ENCODE data around the gene TRPC4AP.

The TRPC4AP gene

DNA sequence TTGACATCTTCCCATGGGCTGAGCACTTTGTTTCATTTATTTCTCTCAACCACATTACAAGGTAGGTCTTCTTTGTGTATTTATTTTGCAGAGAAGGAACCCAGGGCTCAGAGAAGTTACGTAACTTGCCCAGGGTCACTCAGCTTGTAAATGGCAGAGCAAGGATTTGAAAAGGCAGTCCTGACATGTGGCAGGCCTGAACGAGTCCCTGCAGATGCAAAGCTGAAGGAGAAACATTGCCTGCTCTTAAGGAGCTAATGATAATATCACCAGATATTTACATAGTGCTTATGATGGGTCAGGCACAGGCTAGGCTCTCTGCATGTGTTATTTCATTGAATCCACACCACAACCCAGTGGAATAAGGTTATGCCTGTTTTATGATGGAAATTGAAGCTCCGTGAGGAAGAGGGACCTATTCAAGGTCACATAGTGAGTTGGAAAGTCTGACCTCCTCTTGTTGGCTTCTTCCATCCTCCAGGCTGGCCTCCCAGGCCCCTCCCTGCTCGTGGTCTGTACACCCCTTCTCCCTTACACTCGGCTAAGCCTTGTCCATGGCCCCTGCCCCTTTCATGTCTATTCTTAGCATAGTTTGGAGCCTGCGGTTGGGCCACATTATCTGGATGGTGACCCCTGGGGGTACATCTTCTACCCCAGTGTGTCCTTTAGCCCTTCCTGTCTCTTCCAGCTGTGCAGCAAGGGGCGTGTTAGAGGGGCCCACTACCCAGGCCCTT, 124.4 kb downstream of the TRPC4AP start:
- no peak for DNase-seq (ENCODE audit: low spot score)

- DNase-seq (ENCODE audit: low spot score), result no peak
Measured at GRCh38 chr20:34967421-34967820, 125.2 kb downstream of the TRPC4AP start.

GRCh38 chr20:34965051-34965450, 127.6 kb downstream of the TRPC4AP start:
- no peak for DNase-seq (ENCODE audit: low spot score)

DNA sequence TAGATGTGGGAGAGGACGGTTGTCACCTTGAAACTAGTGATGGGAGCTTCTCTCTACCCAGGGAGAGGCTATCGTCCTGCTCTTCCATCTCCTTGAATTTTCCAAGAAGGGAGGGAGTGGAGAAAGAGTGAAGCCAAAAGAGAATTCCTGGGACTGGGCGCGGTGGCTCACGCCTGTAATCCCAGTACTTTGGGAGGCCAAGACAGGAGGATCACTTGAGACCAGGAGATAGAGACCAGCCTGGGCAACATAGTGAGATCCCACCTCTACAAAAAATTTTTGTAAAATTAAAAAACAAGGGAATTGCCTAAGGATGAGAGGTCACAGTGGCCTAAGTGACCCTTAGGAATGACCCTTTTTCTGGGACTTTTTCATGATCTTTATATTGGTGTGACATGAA, 128.1 kb downstream of the TRPC4AP start:
- DNase-seq (ENCODE audit: low spot score), result no peak

GRCh38 chr20:34956751-34957472, 135.7 kb downstream of the TRPC4AP start:
- DNase-seq (ENCODE audit: low spot score), result no peak

GRCh38 chr20:34956041-34956458, 136.6 kb downstream of the TRPC4AP start:
- DNase-seq (ENCODE audit: low spot score), result no peak

DNA sequence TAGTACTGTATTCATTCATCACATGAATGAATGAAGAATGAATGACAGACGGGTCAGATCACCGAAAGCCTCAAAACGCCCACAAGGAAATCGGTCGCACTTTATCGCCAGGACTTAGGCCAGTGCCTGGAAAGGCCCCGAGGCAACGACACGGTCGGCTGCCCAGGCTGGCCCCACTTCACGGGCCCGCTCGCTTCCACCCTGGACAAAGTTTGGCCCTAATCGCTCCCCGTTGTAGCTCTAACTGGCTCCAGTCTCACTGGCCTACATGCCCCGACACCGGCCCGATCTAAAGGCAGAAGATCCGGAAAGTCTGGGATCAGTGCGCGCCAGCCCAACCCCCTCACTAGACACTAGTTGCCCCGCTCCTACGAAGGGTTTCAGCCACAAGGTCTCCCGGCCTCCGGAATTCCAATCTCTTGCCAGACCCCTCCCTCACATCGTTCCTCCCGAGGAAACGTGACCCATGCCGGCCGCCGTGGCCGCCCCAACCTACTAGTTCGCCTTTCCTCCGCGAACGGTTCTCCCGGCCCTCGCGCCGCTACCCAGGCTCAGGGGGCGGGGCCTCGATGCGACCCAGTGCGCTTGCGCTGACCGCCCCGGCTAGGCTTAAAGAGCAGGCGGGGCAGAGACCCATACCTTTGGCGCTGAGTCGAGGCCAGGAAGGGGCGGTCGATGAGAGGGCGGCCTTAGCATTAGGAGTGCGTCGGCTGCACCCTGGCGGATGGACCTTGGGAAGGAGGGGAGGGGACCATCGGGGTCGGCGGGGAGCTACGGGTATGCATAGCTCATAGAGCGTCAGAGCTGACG, 137.2 kb downstream of the TRPC4AP start, which contains the start of the genes GSS and MYH7B:
GSS (minus strand) TSS at position 576 of the 810 bp plus-strand sequence. CDS start 3,954 bp downstream, outside the sequence.
MYH7B (plus strand) TSS at position 638 of the 810 bp plus-strand sequence. CDS start 22,138 bp downstream, outside the sequence.
- DNase-seq (ENCODE audit: low spot score), result peak; percentile 92

DNA sequence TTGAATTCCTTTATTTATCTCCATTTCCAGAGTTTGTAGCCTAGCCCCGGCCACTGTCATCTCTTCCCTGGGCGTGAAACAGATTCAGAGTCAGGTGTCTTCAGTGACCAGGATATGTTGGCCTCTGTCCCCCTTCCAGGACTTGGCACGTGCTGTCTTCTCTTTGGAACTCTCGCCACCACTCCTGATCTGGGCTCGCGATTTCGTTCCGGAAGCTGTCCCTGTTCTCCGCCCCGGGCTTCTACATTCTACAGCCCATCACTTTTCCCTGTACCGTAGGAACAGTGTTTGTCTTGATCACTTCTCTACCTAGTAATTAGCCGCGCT, 137.7 kb downstream of the TRPC4AP start:
- DNase-seq (ENCODE audit: low spot score), result peak; percentile 9

DNA sequence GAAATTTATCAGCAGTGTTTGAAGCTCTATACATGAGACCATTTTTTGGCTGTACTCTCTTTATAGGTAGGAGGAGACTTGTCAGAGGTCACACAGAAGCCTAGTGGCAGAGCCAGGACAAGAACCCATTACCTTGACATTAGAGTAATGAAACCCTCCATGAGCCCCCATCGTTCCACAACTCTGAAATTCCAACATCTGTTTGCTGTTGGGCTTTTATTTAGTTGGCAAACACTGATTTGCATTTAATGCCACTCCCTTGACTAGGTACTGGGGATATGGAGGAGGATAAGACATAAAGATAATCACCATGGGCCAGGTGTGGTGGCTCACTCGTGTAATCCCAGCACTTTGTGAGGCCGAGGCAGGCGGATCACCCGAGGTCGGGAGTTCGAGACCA, 138.6 kb downstream of the TRPC4AP start:
- no peak for DNase-seq (ENCODE audit: low spot score)

DNA sequence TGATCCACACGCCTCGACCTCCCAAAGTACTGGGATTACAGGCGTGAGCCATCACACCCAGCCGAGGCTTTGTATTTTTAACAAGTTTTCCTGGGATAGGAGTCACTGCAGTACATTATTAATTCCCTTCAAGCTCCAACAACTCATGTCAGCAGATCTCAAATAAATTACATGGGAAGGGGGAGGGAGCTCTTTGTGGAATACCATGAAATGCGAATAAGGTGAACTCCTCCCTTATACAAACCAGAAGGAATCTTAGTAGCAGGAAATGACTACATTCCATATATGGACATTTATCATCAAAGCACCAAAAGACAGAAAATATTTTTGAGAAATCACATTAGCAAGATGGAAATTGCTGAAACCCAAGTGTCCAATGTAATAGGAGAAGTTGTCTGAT, 139.9 kb downstream of the TRPC4AP start:
- no peak for DNase-seq (ENCODE audit: low spot score)
